H9 (cell line): Measurements from ENCODE around the gene CALY. TPM values are rescaled to one million over a fixed set of nuclear protein-coding genes. Genes with fewer than 3 reads are reported as not detected.
A peak's percentile ranks its signal among the peaks of the same experiment; 100 is the strongest.

Experiments used
- DNase-seq: peaks from one replicate; pipeline ENCODE4 v3.0.0-alpha.2; 2017
- H2AFZ ChIP-seq: one replicate; pipeline ENCODE4 v1.6.1; 2013; ENCODE audit warnings: mild to moderate bottlenecking, low read length, control low read depth, moderate library complexity
- H2AK5ac ChIP-seq: 2 replicates; pipeline ENCODE4 v1.6.1; 2013; ENCODE audit warnings: low read length, control low read depth, mixed read lengths; ENCODE audit not compliant: insufficient read length
- H2BK120ac ChIP-seq: one replicate; pipeline ENCODE4 v1.6.1; 2013; ENCODE audit warnings: low read depth, mild to moderate bottlenecking, low read length, control low read depth, inconsistent platforms; ENCODE audit not compliant: poor library complexity, severe bottlenecking
- H2BK12ac ChIP-seq: 2 replicates; pipeline ENCODE4 v1.6.1; 2013; ENCODE audit warnings: low read length, control low read depth, mixed read lengths, low read depth; ENCODE audit not compliant: insufficient read length
- H2BK15ac ChIP-seq: 2 replicates; pipeline ENCODE4 v1.6.1; 2013; ENCODE audit warnings: low read depth, low read length, control low read depth
- H2BK20ac ChIP-seq: one replicate; pipeline ENCODE4 v1.6.1; 2013; ENCODE audit warnings: low read depth, mild to moderate bottlenecking, low read length, control low read depth, inconsistent platforms; ENCODE audit not compliant: poor library complexity, severe bottlenecking
- H2BK5ac ChIP-seq: 2 replicates; pipeline ENCODE4 v1.6.1; 2013; ENCODE audit warnings: low read length, control low read depth, mixed read lengths; ENCODE audit not compliant: insufficient read length
- H3K14ac ChIP-seq: 2 replicates; pipeline ENCODE4 v1.6.1; 2013; ENCODE audit warnings: low read length, control low read depth; ENCODE audit not compliant: insufficient read depth
- H3K18ac ChIP-seq: 2 replicates; pipeline ENCODE4 v1.6.1; 2013; ENCODE audit warnings: low read depth, mild to moderate bottlenecking, mixed read lengths, low read length, control low read depth; ENCODE audit not compliant: insufficient read length
- H3K23ac ChIP-seq: 2 replicates; pipeline ENCODE4 v1.6.1; 2013; ENCODE audit warnings: low read length, control low read depth, mixed read lengths, low read depth; ENCODE audit not compliant: insufficient read length
- H3K23me2 ChIP-seq: 2 replicates; pipeline ENCODE4 v1.6.1; 2013; ENCODE audit warnings: low read depth, mild to moderate bottlenecking, mixed read lengths, low read length, control low read depth; ENCODE audit not compliant: insufficient read length, poor library complexity, severe bottlenecking
- H3K27ac ChIP-seq: 2 replicates; pipeline ENCODE4 v1.5.1; 2013; ENCODE audit warnings: low read length, control low read depth, mixed read lengths, low read depth; ENCODE audit not compliant: insufficient read length
- H3K27me3 ChIP-seq: 2 replicates; pipeline ENCODE4 v1.6.1; 2013; ENCODE audit warnings: low read length, control low read depth, inconsistent platforms; ENCODE audit not compliant: insufficient read depth
- H3K4ac ChIP-seq: 2 replicates; pipeline ENCODE4 v1.6.1; 2013; ENCODE audit warnings: low read depth, mild to moderate bottlenecking, control low read depth, inconsistent platforms, low read length, moderate library complexity
- H3K4me1 ChIP-seq: 2 replicates; pipeline ENCODE4 v1.6.1; 2013; ENCODE audit warnings: low read length, control low read depth, inconsistent platforms; ENCODE audit not compliant: insufficient read depth
- H3K4me2 ChIP-seq: 2 replicates; pipeline ENCODE4 v1.6.1; 2013; ENCODE audit warnings: low read length, control low read depth, mixed read lengths; ENCODE audit not compliant: insufficient read length, insufficient read depth
- H3K56ac ChIP-seq: 2 replicates; pipeline ENCODE4 v1.6.1; 2013; ENCODE audit warnings: low read depth, mild to moderate bottlenecking, mixed read lengths, low read length, control low read depth; ENCODE audit not compliant: insufficient read length
- H3K79me1 ChIP-seq: 2 replicates; pipeline ENCODE4 v1.6.1; 2013; ENCODE audit warnings: low read depth, mild to moderate bottlenecking, moderate library complexity, low read length, control low read depth, inconsistent platforms; ENCODE audit not compliant: insufficient read depth, poor library complexity, severe bottlenecking
- H3K79me2 ChIP-seq: 2 replicates; pipeline ENCODE4 v1.6.1; 2013; ENCODE audit warnings: low read length, control low read depth, inconsistent platforms; ENCODE audit not compliant: insufficient read depth
- H3K9ac ChIP-seq: 2 replicates; pipeline ENCODE4 v1.6.1; 2013; ENCODE audit warnings: low read length, control low read depth, mixed read lengths; ENCODE audit not compliant: insufficient read length; ENCODE audit errors: extremely low read depth
- H3K9me3 ChIP-seq: one replicate; pipeline ENCODE4 v1.6.1; 2013; ENCODE audit warnings: low read depth, low read length, inconsistent platforms; ENCODE audit not compliant: control insufficient read depth
- H3T11ph ChIP-seq: one replicate; pipeline ENCODE4 v1.6.1; 2013; ENCODE audit warnings: mild to moderate bottlenecking, low read length, control low read depth, inconsistent platforms
- H4K20me1 ChIP-seq: one replicate; pipeline ENCODE4 v1.6.1; 2013; ENCODE audit not compliant: control insufficient read depth, insufficient read length, insufficient read depth
- H4K5ac ChIP-seq: 2 replicates; pipeline ENCODE4 v1.6.1; 2013; ENCODE audit warnings: low read depth, mild to moderate bottlenecking, mixed read lengths, low read length, control low read depth; ENCODE audit not compliant: insufficient read length
- H4K8ac ChIP-seq: replicated peaks from 2 replicates; pipeline ENCODE4 v1.6.1; 2013; ENCODE audit warnings: low read length, control low read depth, mixed read lengths, low read depth; ENCODE audit not compliant: insufficient read length
- H4K91ac ChIP-seq: 2 replicates; pipeline ENCODE4 v1.6.1; 2013; ENCODE audit warnings: low read depth, mild to moderate bottlenecking, moderate library complexity, mixed read lengths, low read length, control low read depth; ENCODE audit not compliant: insufficient read length
- H3K27ac Mint-ChIP-seq, 3 experiments: 2 replicates in 2 of 3; 3 replicates in 1 of 3; pipeline ENCODE4 v1.8.0; 2020 to 2021; ENCODE audit warnings: mixed read lengths in 3 of 3, mild to moderate bottlenecking in 1 of 3, moderate library complexity in 1 of 3
- H3K27me3 Mint-ChIP-seq: 2 replicates; pipeline ENCODE4 v1.8.0; 2021; ENCODE audit warnings: low read depth, mild to moderate bottlenecking, moderate library complexity, mixed read lengths
- H3K36me3 Mint-ChIP-seq, 3 experiments: 2 replicates in 2 of 3; 3 replicates in 1 of 3; pipeline ENCODE4 v1.8.0; 2020 to 2021; ENCODE audit warnings: low read depth in 3 of 3, mixed read lengths in 3 of 3; ENCODE audit not compliant: insufficient read depth in 1 of 3
- H3K4me1 Mint-ChIP-seq, 2 experiments: 2 replicates each; pipeline ENCODE4 v1.8.0; 2020; ENCODE audit warnings: mixed read lengths in 2 of 2
- H3K4me3 Mint-ChIP-seq, 2 experiments: 2 replicates in 1 of 2; 3 replicates in 1 of 2; pipeline ENCODE4 v1.8.0; 2020 to 2021; ENCODE audit warnings: mild to moderate bottlenecking in 2 of 2, mixed read lengths in 2 of 2, moderate library complexity in 1 of 2
- H3K9me3 Mint-ChIP-seq, 2 experiments: 2 replicates in 1 of 2; 3 replicates in 1 of 2; pipeline ENCODE4 v1.8.0; 2020; ENCODE audit warnings: mild to moderate bottlenecking in 2 of 2, mixed read lengths in 2 of 2, moderate library complexity in 1 of 2
- CTCF ChIP-seq: fragments of 200-600 bp; sonication (generic); conservative IDR thresholded peaks from 3 replicates; pipeline ENCODE4 v1.8.0; 2021; ENCODE audit warnings: antibody characterized with exemption, mild to moderate bottlenecking
- WGBS: extraction: QIAGEN DNeasy Blood & Tissue Kit; methylation state at CpG from one replicate; pipeline ENCODE4 v1.1.7; 2013; ENCODE audit warnings: missing lambda C conversion rate, low lambda C conversion rate, mixed read lengths; ENCODE audit not compliant: insufficient read length; ENCODE audit errors: extremely low coverage; 5-methylcytosine and 5-hydroxymethylcytosine counted together
- total RNA-seq: library from RNA; stranded (reverse); gene quantifications from 2 replicates; pipeline ENCODE4 v1.2.1, GENCODE V29; 2021

CALY gene
- total RNA-seq, 1 experiment from 2014 or later, result 2.9 TPM

GRCh38 chr10:133378251-133379096, 41.8 kb upstream of the CALY start:
- Histone ChIP-seq H3K4ac (no peak overlapping the region), H3K79me1 (no peaks in the 10 kb centered on the region), H3K9me3 (no peaks in the 10 kb centered on the region), H2BK20ac (no peak overlapping the region), H2BK12ac (no peak overlapping the region), H2AK5ac (no peak overlapping the region), H2AFZ (no peak overlapping the region), H4K91ac (no peak overlapping the region), H3K79me2 (no peaks in the 10 kb centered on the region), H3K27me3 (peaks cover 18% of the 10 kb centered on the region), H3K9ac (no peak overlapping the region), H2BK15ac (no peak overlapping the region), H4K5ac (no peak overlapping the region), H3K56ac (no peak overlapping the region), H3K18ac (no peak overlapping the region), H4K20me1 (no peaks in the 10 kb centered on the region), H4K8ac (no peak overlapping the region), H2BK120ac (no peak overlapping the region), H3K23me2 (peaks cover 8% of the 10 kb centered on the region), H3K4me1 (no peaks in the 10 kb centered on the region), H2BK5ac (no peak overlapping the region), H3K4me2 (peak overlapping the region; percentile 62), H3K27ac (no peak overlapping the region), H3T11ph (no peak overlapping the region), H3K14ac (no peak overlapping the region), H3K23ac (no peak overlapping the region)
- Mint-ChIP-seq H3K4me3 (peak overlapping the region; percentile 65 to 85), H3K4me1 (peaks cover 0 to 3% of the 10 kb centered on the region in 2 experiments; a peak in 2 of 4 replicates), H3K36me3 (peaks cover 0 to 5% (median 1%) of the 10 kb centered on the region in 3 experiments; a peak in 1 of 7 replicates), H3K27me3 (peaks cover 58% of the 10 kb centered on the region), H3K27ac (no peak overlapping the region), H3K9me3 (peaks cover 0 to 3% of the 10 kb centered on the region in 2 experiments; a peak in 2 of 5 replicates)
- no peak for TF ChIP-seq CTCF
- WGBS, result no CpG with 5 or more reads among the region's 90 CpGs
- peak; percentile 47 for DNase-seq
